ENCODE data around the gene ZNF365.

- no peak for TF ChIP-seq POLR2AphosphoS5 (IDR thresholded peaks at IDR 0.05)
- TF ChIP-seq CTCF (IDR thresholded peaks at IDR 0.05) = no peak
Measured at GRCh38 chr10:62393237-62393636, 19.1 kb downstream of the ZNF365 start.

Data from breast epithelium (tissue), 3 donors.